Activated T-helper 1 cell treated with Interleukin-2 at 50 U/mL for 16 hours (primary cell): Measurements from ENCODE around the gene ZNF674.
"Not testable (repeated sequence)": the region's sequence is repeated elsewhere in the genome, so short reads cannot be mapped to it uniquely, and the experiment has no call there.

ENCODE experiments used
- DNase-seq: peaks from one replicate; pipeline ENCODE4 v3.0.0-alpha.2; 2020; ENCODE audit warnings: low read depth

ZNF674 gene

DNA sequence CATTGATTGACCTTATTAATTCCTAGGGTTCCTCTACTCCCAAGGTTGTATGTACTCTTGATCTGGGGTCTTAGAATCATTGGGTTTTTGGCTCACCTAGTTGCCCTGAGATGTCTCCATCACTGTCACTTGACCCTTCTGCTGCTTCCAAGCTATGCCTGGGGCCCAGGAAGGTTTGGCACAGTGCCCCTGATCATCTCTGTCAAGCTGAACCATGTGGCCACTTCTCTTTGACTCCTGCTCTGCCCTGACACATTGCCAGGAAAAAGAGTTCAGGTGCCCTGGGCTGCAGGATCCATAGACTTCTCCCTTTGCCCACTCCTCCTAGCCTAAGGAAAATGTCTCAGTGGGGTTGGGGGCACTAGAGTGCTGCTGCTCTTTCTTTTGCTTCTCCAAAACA, 24.4 kb upstream of the ZNF674 start:
- DNase-seq, result no peak

DNA sequence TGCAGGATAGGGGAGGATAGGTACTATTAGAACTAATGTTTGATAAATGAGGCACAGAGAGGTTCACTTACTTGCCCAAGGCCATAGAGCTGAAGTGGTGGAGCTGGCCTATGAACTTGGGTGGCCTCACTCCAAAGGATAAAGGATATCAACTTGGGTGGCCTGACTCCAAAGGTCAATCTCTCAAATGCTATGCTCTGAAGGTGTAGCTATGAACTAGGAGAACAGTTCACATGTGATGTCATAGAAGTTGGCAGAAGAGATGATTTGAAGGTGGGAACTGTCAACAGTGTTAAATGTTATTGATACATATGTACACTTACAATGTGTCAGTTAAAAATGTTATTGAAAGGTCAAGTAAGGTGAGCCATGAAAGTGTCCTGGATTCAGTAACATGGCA, 22.2 kb upstream of the ZNF674 start:
- DNase-seq, result no peak

DNA sequence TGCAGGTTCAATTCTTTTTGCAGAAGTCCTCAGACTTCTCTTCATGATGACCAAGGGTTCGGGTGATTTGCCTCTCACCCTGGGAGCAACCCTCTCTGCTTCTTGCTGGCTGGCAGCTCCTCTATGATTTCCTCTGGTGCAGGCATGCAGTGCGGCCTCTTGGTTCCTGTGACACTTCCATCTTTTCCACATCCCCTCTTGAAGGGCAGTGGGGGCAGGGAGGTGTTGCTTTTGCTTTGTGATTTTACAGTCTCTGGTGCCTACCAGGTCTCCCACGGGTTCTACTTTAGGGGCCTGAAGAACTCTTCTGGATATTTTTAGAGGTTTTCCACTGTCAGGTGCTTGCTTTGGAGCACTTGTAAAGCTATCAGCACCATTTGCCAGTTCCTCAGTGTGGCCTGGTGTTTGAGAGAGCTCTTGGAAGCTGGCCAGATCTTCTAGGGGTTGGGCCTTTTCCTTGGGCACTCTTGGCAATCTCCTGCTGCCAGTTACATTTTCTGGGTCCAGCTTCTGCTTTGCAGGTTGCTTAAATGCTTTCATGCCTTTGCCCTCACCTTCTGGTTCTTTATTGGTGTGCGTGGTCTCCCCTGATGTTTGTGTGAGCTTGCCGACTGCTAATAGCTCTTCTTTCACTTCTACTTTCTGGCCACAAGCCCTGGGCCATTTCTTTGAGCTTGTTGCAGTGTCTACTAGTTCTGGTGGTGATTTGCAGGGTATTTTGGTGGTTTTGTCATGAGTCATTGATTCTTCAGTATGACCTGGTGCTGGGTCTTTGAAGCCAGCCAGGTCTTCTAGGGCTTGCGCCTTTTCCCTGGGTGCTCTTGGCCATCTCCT, 16.8 kb upstream of the ZNF674 start:
- no peak for DNase-seq

DNA sequence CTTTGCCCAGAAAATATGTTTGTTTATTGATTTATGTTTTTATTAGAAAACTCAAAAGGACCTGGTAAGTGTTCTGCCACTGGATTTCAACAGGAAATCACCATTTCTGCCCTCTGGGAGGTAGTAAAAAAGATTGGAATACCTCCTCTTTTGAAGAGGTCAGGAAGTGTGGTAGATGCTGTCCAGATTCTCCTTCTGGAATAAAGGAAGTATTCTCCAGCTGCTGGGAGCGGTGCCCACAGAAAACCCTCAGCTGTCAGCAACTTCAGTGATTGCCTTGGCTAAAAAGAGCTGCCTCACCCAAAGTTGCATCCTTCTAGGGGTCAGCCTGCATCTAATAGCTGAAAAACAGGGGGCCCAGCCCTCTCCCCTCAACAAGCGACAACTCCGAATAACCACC, 13.8 kb upstream of the ZNF674 start:
- DNase-seq, result no peak

DNA sequence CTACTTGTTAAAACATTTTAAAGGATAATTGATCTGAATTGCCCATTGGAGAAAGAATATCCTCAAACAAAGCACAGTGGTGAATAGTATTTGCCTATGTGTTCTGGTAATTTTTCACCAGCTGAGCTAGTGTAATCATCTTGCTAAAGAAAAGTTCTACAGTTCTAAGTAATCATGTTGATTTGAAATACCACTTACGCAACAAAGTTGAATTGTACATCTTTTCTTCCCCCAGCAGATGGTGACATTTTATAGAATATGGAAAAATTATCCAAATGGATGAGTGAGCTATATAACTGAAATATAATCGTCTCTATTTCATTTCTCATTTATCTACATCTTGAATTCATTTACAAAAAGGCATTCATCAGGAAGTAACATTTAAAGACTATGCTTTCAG, 9.7 kb upstream of the ZNF674 start:
- no peak for DNase-seq

DNA sequence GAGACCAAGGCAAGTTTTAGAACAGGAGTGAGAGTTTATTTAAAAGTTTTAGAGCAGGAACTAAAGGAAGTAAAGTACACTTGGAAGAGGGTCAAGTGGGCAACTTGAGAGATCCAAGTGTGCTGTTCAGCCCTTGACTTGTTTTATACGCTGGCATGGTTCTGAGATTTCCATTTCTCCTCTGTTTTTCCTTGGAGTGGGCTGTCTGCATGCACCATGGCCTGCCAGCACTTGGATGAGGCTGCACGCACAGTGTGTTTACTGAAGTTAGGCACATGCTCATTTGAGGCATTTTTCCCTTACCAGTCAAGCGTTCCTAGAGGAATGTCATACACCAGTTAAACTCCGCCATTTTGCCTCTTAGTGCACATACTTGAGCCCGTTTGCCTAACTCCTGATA, 8.7 kb upstream of the ZNF674 start:
- DNase-seq, result no peak

DNA sequence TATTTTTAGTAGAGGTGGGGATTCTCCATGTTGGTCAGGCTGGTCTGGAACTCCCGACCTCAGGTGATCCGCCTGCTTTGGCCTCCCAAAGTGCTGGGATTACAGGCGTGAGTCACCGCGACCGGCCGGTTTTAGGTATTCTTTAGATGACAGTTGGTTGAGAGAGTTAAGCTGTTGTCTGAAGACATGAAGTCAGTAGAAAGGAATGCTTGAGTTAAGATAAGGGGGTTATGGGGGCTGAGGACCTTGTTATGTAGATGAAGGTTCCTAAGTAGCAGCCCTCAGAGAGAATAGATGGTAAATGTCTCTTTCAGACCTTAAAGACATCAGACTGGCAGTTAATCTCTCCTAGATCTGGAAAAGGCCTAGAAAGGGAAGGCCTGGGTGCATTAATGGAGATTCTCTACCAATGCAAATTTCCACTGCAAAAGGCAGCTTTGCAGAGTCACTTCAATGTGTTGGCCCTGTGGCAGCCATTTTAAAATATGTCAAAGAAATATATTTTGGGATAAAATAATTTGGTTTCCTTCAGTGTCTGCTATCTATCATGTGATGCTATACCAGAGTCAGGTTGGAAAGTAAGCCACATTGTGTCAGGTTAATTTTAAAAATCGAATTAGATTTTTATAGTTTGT, 6.4 kb upstream of the ZNF674 start:
- DNase-seq, result no peak

DNA sequence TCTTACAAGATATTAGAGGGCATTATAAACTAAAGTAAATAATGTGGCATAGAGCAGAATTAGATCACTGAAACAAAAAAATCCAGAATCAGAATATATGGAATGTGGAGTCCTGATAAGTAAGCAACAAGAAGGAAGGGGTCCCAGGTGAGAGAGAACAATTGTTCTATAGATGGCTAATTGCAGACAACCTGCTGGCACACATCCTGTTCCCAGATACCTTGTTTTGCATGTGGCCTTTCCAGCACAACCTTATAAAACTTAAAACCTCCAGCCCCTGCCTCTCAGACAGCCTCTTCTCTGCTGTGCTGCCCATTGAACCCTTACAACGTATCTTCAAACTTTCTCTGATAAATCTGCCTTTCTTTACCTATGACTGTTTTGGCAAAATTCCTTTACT, 4.7 kb upstream of the ZNF674 start:
- DNase-seq, result no peak

DNA sequence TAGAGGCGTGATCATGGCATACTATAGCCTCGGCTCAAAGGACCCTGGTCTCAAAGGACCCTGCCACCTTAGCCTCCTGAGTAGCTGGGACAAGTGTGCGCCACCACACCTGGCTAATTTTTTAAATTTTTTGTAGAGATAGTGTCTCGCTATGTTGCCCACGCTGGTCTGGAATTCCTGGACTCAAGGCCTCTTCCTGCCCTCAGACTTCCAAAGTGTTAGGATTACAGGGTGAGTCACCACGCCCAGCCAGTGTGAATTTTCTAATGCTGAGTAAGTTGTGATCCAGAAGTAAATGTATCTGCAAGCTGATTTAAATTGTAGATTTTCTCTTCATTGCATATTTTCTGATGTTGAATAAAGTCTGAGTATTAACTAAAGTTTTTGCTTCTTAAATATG, 2.6 kb upstream of the ZNF674 start:
- DNase-seq, result no peak

DNA sequence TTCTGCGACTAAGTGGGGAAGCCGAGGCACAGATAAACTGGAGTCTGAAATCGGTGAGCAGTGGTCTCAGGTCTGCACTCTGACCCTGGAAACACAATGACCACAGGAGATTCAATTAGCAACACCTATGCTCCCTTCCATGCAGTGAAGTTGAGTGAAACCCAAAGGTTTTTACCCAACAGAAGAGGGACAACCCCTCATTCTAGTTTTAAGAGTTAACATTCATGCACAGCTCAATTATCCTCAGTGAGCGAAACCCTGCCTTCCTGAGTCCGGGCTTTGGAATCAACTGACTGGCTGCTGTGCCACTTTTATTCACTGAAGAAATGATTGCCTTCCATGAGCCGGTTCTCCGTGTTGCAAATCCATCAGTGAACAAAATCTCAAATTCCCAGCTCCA, 694 bp downstream of the ZNF674 start:
- DNase-seq, result not testable (repeated sequence)

DNA sequence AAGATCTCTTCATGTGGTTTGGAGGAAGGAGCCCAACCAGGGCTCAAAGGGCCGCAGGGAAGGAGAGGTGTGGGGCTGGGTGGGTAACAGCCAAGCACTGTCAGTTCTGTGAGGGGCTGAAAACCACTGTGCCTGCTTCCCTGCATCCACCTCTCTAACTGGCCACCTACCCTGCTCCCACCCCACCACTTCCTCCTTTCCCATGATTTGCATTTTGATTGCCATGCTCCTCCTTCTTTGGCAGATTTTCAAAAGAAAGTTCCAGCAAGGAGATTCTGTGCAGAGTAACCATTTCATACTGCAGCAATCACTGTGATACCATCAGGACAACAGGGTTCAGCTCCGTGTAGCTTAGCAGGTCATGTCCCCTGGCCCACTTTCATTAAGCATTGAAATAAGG, 1.8 kb downstream of the ZNF674 start:
- no peak for DNase-seq

DNA sequence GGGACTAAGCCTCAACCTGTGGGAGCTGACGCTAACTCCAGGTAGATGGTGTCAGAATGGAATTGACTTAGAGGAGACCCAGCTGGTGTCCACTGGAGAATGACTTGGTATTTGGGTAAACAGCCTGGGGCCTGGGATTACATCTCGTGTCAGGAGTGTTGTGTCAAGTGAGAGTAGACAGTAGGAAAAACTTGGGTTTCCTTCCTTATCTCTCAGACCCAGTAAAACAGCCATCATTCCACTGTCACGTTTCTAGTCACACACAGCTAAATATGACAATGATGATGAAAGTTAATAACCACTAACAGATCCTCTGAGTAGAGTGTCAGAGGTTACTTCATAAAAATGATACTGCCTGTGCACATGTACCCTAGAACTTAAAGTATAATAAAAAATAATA, 13.8 kb downstream of the ZNF674 start:
- DNase-seq, result no peak

DNA sequence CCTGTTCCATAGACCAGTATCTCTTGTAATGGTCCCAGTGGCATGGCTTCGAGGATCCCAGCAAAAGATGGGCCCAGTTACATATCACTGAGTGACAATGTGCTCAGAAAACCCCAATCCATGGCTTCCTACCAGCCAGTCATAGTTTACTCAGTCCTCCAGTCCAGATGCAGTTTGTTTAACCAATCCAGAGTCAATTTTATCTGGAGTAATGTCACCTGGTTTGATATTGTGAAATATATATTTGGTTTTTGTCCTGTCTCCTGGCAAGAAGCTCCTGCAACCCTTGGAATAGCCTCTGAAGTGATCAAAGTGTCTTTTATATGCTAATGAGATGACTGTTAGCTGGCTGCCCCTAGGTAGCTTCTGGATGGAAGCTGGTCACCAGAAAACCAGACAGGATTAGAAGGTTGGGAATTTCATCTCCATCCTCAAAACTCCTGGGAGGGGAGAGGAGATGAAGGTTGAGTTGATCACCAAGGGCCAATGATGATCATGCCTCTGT, 14.8 kb downstream of the ZNF674 start:
- DNase-seq, result not testable (repeated sequence)

DNA sequence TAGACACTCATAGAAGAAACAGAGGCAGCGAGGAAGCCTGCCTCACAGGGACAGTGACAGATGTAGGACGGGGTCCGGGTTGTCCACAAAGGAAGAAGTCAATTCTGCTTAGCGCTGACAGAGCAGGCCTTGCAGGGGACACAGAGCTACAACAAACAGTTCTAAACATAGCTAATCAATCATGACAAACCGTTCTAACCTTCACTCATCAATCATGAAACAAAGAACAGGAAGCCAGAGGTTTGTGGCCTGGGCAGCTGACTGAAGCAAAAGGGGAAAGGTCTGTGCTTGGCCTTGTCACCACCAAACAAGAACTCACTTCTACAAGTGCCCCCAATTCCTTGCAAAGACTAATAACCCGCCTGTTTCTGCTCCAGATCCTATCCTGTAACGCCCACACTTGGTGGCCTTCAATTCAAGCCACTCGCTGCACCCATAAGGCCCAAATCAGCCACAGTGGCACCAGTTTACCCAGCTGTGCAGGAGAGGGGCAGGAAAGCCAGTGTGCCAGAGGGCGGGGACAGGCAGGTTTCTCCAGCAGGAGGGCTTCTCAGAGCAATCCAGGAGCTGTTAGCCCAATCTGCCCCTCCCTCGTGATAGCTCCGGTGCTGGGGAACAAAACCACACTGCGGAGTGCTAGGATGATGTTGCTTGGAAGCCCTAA, 15.3 kb downstream of the ZNF674 start:
- not testable (repeated sequence) for DNase-seq

DNA sequence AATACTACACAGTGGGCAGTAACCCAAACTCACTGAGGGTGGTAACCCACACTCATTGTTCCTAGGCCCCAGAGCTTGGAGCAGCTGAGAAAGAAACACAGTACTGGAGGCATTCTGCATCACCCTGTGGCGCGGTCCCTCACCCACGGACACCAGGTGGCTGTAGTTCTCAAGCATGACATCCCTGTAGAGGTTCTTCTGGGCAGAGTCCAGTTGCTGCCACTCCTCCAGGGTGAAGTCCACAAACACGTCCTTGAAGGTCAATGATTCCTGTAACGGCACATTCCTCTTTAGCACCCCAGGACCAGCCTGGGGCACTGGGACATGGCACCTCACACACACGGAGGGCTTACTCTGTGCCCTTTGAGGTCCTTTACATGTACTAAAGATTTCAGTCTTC, 16.6 kb downstream of the ZNF674 start:
- not testable (repeated sequence) for DNase-seq

DNA sequence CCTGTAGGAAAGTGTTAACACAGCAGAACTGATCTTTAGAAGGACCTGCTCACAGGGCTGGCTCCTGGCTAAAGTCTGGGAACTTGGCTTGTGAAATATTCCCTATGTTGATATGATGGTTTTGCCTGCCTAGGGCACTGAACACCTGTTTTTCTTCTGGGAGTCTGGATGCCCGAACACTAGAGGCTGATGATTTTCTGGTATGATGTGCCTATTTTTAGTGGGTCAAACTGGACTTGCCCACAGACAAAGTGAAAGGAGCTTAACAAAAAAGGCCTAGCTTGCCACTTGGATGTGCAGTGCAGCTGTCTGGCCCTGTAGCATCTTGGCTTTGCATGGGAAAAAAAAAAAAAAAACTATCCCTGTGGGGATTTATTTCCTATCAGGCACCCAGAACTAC, 39.1 kb downstream of the ZNF674 start:
- DNase-seq, result no peak

DNA sequence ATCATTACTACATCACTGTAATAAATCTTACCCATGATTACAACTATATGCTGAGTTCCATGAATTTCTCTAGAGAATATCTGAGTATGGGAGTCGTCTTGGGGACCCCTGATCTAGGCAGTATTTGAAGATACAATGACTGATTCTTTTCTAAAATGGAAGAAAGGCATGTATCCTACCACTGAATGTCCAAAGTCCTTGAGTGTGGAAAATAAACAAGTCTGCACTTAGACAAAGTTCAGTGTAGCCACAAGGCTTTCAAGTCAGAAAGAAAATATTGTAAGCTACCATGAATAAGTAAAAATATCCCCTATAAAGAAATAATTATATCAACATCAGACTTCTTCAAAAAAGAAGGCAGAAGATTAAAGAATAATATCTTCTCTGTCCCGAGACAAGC, 42.4 kb downstream of the ZNF674 start:
- DNase-seq, result no peak

DNA sequence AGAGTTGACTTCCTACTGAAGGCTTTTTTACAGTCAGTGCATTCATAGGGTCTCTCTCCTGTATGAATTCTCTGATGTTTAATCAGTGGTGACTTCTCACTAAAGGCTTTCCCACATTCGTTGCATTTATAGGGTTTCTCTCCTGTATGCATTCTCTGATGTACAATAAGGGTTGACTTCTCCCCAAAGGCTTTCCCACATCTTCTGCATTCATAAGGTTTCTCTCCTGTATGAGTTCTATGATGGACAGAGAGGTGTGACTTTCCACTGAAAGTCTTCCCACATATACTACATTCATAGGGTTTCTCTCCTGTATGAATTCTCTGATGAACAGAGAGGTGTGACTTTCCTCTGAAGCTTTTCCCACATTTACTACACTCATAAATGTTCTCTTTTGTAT, 45.2 kb downstream of the ZNF674 start:
- no peak for DNase-seq

DNA sequence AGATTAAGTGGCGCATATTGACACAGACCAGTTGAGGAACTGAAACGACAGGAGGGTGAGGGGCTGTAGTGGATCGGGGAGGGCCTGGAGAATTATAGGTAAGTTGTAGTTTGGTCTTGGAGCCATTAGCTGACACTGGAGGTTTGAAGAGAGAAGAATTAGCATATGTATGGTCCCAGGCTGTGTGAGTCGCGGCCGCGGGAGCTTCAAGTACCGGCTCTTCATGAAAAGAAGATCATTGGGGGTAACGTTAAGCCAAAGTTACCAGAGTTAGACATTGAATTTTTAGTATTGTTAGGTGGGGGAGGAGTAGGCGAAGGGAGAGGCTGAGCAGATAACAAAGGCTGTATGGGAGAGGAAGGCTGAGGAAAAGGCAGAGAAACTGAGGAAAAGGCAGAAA, 56.5 kb downstream of the ZNF674 start:
- no peak for DNase-seq

DNA sequence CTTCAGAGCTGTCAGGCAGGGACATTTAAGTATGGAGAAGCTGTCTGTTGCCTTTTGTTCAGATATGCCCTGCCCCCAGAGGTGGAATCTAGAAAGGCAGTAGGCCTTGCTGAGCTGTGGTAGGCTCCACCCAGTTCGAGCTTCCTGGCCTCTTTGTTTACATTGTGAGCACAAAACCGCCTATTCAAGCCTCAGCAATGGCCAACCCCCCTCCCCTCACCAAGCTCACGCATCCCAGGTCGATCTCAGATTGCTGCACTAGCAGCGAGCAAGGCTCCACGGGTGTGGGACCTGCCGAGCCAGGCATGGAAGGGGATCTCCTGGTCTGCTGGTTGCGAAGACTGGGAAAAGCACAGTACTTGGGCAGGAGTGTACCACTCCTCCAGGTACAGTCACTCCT, 59.3 kb downstream of the ZNF674 start:
- DNase-seq, result no peak

DNA sequence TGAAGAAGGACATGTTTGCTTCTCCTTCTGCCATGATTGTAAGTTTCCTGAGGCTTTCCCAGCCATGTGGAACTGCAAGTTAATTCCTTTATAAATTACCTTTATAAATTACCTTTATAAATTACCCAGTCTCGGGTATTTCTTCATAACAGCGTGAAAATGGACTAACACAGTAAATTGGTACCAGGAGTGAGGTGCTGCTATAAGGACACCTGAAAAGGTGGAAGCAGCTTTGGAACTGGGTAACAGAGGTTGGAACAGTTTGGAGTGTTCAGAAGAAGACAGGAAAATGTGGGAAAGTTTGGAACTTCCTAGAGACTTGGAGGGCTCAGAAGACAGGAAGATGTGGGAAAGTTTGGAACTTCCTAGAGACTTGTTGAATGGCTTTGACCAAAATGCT, 66.6 kb downstream of the ZNF674 start:
- DNase-seq, result not testable (repeated sequence)

DNA sequence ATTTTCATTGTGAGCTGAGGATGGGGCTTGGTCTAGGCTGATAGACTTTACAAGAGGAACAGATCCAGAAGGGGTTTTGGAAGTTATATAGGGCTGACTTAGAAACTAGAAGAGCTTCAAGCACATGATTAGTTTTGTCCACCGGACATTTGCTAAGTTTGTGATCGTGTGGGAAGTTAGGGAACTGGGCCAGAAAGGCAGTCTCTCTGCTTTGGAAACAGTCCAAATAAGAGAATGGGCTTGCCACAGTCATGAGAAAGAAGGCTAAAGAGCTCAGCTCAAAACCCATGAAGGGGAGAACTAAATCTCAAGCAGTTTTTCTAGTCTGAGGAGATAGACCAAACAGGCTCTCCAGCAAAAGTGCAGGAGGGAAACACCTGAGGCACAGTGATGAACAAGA, 67.8 kb downstream of the ZNF674 start:
- no peak for DNase-seq

DNA sequence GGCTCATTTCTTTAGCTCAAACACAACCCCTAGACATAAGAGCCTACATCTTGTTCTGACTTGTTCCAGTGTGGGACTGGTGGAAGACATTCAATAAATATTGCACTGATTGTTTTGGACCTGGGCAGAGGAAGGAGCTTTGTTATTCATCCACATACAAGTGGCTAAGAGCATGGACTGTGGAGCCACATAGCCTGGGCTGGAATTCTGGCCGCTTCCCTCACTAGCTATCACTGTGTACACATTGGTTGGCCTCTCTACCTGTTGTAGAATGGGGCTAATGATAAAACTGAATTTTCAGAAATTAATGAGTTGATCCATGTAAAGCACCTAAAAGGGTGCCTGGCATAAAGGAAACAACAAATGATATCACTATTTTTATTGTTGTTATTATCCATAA, 80.0 kb downstream of the ZNF674 start:
- no peak for DNase-seq
